ENCODE data around the gene MAGEA3.
"Not testable (repeated sequence)": the region's sequence is repeated elsewhere in the genome, so short reads cannot be mapped to it uniquely, and the experiment has no call there.

DNA sequence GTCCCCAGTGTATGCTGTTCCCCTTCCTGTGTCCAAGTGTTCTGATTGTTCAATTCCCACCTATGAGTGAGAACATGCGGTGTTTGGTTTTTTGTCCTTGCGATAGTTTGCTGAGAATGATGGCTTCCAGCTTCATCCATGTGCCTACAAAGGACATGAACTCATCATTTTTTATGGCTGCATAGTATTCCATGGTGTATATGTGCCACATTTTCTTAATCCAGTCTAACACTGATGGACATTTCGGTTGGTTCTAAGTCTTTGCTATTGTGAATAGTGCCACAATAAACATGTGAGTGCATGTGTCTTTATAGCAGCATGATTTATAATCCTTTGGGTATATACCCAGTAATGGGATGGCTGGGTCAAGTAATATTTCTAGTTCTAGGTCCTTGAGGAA lies 23.9 kb upstream of the MAGEA3 start:
- TF ChIP-seq FOXM1 (IDR thresholded peaks at IDR 0.05; ENCODE audit: borderline replicate concordance); BHLHE40 (IDR thresholded peaks at IDR 0.05; ENCODE audit: borderline replicate concordance); L3MBTL2 (conservative IDR thresholded peaks at IDR 0.05); LEF1 (IDR thresholded peaks at IDR 0.05; ENCODE audit: borderline replicate concordance); SUZ12 (IDR thresholded peaks at IDR 0.05); SP1 (IDR thresholded peaks at IDR 0.05): not testable (repeated sequence)
- TF ChIP-seq, protein P1, sequence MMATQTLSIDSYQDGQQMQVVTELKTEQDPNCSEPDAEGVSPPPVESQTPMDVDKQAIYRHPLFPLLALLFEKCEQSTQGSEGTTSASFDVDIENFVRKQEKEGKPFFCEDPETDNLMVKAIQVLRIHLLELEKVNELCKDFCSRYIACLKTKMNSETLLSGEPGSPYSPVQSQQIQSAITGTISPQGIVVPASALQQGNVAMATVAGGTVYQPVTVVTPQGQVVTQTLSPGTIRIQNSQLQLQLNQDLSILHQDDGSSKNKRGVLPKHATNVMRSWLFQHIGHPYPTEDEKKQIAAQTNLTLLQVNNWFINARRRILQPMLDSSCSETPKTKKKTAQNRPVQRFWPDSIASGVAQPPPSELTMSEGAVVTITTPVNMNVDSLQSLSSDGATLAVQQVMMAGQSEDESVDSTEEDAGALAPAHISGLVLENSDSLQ (IDR thresholded peaks at IDR 0.05): not testable (repeated sequence)

Measured in HEK293T (cell line).